Measurements from ENCODE around the gene LRRC10B. TPM values are rescaled to one million over a fixed set of nuclear protein-coding genes. Genes with fewer than 3 reads are reported as not detected.

The LRRC10B gene
- total and polyA plus RNA-seq, 2 donors from 2014 or later = 1.0 to 2.9 TPM

DNA sequence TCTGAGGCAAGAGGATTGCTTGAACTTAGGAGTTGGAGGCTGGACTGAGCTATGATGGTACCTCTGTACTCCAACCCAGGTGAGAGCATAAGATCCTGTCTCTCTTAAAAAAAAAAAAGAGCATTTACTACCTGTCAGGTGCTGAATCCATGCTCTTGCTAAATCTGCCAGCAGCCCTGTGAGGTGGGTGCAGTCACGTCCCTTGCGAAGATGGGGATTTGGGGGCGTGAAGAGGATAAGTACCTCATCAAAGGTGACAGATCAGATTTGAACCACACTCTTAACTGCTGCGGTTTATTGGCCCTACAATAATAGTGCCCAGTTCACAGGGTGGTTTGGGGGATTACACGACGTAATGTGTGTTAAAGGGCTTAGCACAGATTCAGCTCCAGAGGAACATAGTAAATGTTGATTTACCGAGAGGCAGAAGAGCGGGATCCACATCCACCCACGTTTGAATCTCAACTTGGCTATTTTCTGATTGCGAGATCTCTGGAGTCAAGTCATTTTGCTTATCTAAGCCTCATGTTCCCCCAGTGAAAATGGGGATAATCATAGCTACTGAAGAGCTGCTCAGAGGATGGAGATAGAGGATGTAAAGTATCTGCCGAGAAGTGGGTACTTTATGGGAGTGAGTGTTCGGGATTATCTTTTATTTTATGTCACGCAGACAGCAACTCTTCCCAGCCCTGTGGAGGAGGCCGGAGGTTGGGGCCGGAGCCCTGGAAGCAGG lies 28.1 kb upstream of the LRRC10B start:
- H3K9ac ChIP-seq (ENCODE audit: low read length in 3 of 3) = no peak overlapping the region
- intact Hi-C loops (cut with DNase I) = no loop called here
- no peak overlapping the region for H3K4me3 ChIP-seq (ENCODE audit: low read length in 3 of 3)
- no peak for DNase-seq
- H3K27me3 ChIP-seq (ENCODE audit: control insufficient read depth, insufficient read depth, low read length) = no peaks in the 10 kb centered on the region
- FAIRE-seq = no peak
- peaks cover 0 to 6% (median 6%) of the 10 kb centered on the region in 3 donors for H3K4me1 ChIP-seq (ENCODE audit: control insufficient read depth in 2 of 3, insufficient read depth in 2 of 3, low read depth in 1 of 3, low read length in 3 of 3)
- TF ChIP-seq, protein P1, sequence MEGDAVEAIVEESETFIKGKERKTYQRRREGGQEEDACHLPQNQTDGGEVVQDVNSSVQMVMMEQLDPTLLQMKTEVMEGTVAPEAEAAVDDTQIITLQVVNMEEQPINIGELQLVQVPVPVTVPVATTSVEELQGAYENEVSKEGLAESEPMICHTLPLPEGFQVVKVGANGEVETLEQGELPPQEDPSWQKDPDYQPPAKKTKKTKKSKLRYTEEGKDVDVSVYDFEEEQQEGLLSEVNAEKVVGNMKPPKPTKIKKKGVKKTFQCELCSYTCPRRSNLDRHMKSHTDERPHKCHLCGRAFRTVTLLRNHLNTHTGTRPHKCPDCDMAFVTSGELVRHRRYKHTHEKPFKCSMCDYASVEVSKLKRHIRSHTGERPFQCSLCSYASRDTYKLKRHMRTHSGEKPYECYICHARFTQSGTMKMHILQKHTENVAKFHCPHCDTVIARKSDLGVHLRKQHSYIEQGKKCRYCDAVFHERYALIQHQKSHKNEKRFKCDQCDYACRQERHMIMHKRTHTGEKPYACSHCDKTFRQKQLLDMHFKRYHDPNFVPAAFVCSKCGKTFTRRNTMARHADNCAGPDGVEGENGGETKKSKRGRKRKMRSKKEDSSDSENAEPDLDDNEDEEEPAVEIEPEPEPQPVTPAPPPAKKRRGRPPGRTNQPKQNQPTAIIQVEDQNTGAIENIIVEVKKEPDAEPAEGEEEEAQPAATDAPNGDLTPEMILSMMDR (IDR thresholded peaks at IDR 0.05; ENCODE audit: borderline replicate concordance, extremely low read depth, insufficient read depth) = no peak
- no peak overlapping the region for H3K27ac ChIP-seq (ENCODE audit: low read depth in 2 of 2, low read length in 2 of 2)
- no peaks in the 10 kb centered on the region for H3K36me3 ChIP-seq (ENCODE audit: control insufficient read depth in 2 of 3, insufficient read depth in 3 of 3, low read length in 3 of 3)
- H3K9me3 ChIP-seq (ENCODE audit: control insufficient read depth in 2 of 3, insufficient read depth in 1 of 3, low read length in 3 of 3) = no peaks in the 10 kb centered on the region

DNA sequence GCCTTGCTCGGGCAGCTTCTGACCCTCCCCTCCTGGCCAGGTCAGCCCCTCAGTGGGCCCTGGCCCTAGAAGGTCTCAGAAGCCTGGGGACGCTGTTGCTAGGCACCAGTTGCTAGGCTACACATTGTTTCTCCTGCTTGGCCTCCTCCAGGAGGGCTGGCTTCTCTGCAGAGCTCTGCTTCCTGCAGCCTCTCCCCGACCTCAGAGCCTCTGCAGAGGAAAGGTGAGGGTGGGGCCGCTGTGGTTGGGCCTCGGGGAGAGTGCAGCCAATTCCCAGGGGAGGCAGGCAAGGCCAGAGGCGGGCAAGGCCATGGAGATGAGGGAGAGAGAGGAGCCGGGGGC lies 27.6 kb upstream of the LRRC10B start:
- no peak overlapping the region for H3K9ac ChIP-seq (ENCODE audit: low read length in 3 of 3)
- TF ChIP-seq, protein P1 (IDR thresholded peaks at IDR 0.05; ENCODE audit: borderline replicate concordance, extremely low read depth, insufficient read depth) = no peak
- no peak for FAIRE-seq
- H3K36me3 ChIP-seq (ENCODE audit: control insufficient read depth in 2 of 3, insufficient read depth in 3 of 3, low read length in 3 of 3) = no peaks in the 10 kb centered on the region
- intact Hi-C loops (cut with DNase I) = no loop called here
- no peaks in the 10 kb centered on the region for H3K27me3 ChIP-seq (ENCODE audit: control insufficient read depth, insufficient read depth, low read length)
- no peak overlapping the region for H3K27ac ChIP-seq (ENCODE audit: low read depth in 2 of 2, low read length in 2 of 2)
- H3K4me1 ChIP-seq (ENCODE audit: control insufficient read depth in 2 of 3, insufficient read depth in 2 of 3, low read depth in 1 of 3, low read length in 3 of 3) = peaks cover 0 to 6% (median 6%) of the 10 kb centered on the region in 3 donors
- peak in 4 of 5 donors; percentile 86 to 91 (median 88) for DNase-seq
- H3K9me3 ChIP-seq (ENCODE audit: control insufficient read depth in 2 of 3, insufficient read depth in 1 of 3, low read length in 3 of 3) = no peaks in the 10 kb centered on the region
- H3K4me3 ChIP-seq (ENCODE audit: low read length in 3 of 3) = no peak overlapping the region

DNA sequence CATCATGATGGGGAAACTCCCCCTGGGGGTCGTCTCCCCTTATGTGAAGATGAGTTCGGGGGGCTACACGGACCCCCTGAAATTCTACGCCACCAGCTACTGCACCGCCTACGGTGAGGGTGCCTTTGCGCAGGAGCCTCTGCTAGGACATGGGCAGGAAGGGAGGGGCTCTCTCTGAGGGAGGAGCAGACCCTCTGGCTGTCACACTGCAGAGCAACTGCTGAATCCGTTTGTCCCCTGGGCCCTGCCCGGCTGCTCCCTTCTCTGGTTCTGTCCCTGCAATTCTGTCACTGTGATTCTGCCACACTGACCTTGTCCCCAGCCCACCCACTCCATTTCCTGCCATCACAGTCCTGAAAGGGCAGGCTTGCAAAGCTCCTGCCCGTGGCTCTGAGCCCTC lies 26.7 kb upstream of the LRRC10B start:
- TF ChIP-seq, protein P1 (IDR thresholded peaks at IDR 0.05; ENCODE audit: borderline replicate concordance, extremely low read depth, insufficient read depth) = no peak
- Histone ChIP-seq H3K4me1 (ENCODE audit: control insufficient read depth in 2 of 3, insufficient read depth in 2 of 3, low read depth in 1 of 3, low read length in 3 of 3) (peaks cover 0 to 6% (median 6%) of the 10 kb centered on the region in 3 donors), H3K4me3 (ENCODE audit: low read length in 3 of 3) (no peak overlapping the region), H3K27me3 (ENCODE audit: control insufficient read depth, insufficient read depth, low read length) (no peaks in the 10 kb centered on the region), H3K9me3 (ENCODE audit: control insufficient read depth in 2 of 3, insufficient read depth in 1 of 3, low read length in 3 of 3) (no peaks in the 10 kb centered on the region), H3K27ac (ENCODE audit: low read depth in 2 of 2, low read length in 2 of 2) (no peak overlapping the region), H3K9ac (ENCODE audit: low read length in 3 of 3) (no peak overlapping the region), H3K36me3 (ENCODE audit: control insufficient read depth in 2 of 3, insufficient read depth in 3 of 3, low read length in 3 of 3) (no peaks in the 10 kb centered on the region)
- FAIRE-seq (no peak), DNase-seq (no peak)
- intact Hi-C loops (cut with DNase I) = no loop called here

Measured in kidney (tissue), 14 donors.